HG03442 (cell line): ENCODE results near the gene IGFBP4.
"Not testable (repeated sequence)": the region's sequence is repeated elsewhere in the genome, so short reads cannot be mapped to it uniquely, and the experiment has no call there.

Source experiments
- ATAC-seq: cut with Tn5 transposase; IDR thresholded peaks from one replicate; pipeline ENCODE4 v1.9.1; 2021; ENCODE audit warnings: mild to moderate bottlenecking, moderate library complexity; ENCODE audit not compliant: unreplicated experiment

Gene IGFBP4

GRCh38 chr17:40443196-40443987 lies at the start of gene IGFBP4:
IGFBP4 (plus strand) TSS chr17:40443450; CDS start chr17:40443736, 286 bp downstream.
- ATAC-seq, result peak; percentile 50

- no peak for ATAC-seq
Measured at GRCh38 chr17:40399185-40399584, 44.1 kb upstream of the IGFBP4 start.

GRCh38 chr17:40402668-40403067 lies 40.6 kb upstream of the IGFBP4 start:
- no peak for ATAC-seq

- ATAC-seq, result no peak
Measured at GRCh38 chr17:40404003-40404402, 39.2 kb upstream of the IGFBP4 start.

GRCh38 chr17:40407460-40407859 lies 35.8 kb upstream of the IGFBP4 start:
- ATAC-seq, result no peak

GRCh38 chr17:40409540-40409939 lies 33.7 kb upstream of the IGFBP4 start:
- not testable (repeated sequence) for ATAC-seq

- ATAC-seq, result no peak
Measured at GRCh38 chr17:40410082-40410481, 33.2 kb upstream of the IGFBP4 start.

- ATAC-seq, result no peak
Measured at GRCh38 chr17:40411821-40412220, 31.4 kb upstream of the IGFBP4 start.

GRCh38 chr17:40412880-40413279 lies 30.4 kb upstream of the IGFBP4 start:
- ATAC-seq, result no peak

GRCh38 chr17:40414312-40414711 lies 28.9 kb upstream of the IGFBP4 start:
- not testable (repeated sequence) for ATAC-seq

GRCh38 chr17:40415390-40415789 lies 27.9 kb upstream of the IGFBP4 start:
- no peak for ATAC-seq

GRCh38 chr17:40416671-40417070 lies 26.6 kb upstream of the IGFBP4 start:
- ATAC-seq, result no peak

GRCh38 chr17:40417258-40417608 lies 26.0 kb upstream of the IGFBP4 start:
- ATAC-seq, result peak; percentile 21

GRCh38 chr17:40417609-40418427 lies 25.4 kb upstream of the IGFBP4 start, which contains the start of gene TOP2A:
TOP2A (minus strand) TSS chr17:40417896; CDS start chr17:40417791, 105 bp downstream.
- peak; percentile 96 for ATAC-seq

GRCh38 chr17:40418428-40418706 lies 24.9 kb upstream of the IGFBP4 start:
- no peak for ATAC-seq

GRCh38 chr17:40419559-40420331 lies 23.5 kb upstream of the IGFBP4 start:
- ATAC-seq, result no peak

GRCh38 chr17:40422990-40423633 lies 20.1 kb upstream of the IGFBP4 start:
- ATAC-seq, result no peak

- no peak for ATAC-seq
Measured at GRCh38 chr17:40425741-40426140, 17.5 kb upstream of the IGFBP4 start.

GRCh38 chr17:40427002-40427491 lies 16.2 kb upstream of the IGFBP4 start:
- ATAC-seq, result no peak

GRCh38 chr17:40430272-40431230 lies 12.7 kb upstream of the IGFBP4 start:
- ATAC-seq, result no peak
